ENCODE measurements around the gene DNAL1. TPM values are rescaled to one million over a fixed set of nuclear protein-coding genes. Genes with fewer than 3 reads are reported as not detected.

DNAL1 gene
- total RNA-seq, 1 donor from 2014 or later, result 1.5 TPM

- H3K27me3 ChIP-seq, result no peaks in the 10 kb centered on the region
- no peak overlapping the region for H3K4me3 ChIP-seq
- no peaks in the 10 kb centered on the region for H3K9me3 ChIP-seq
- no peak for DNase-seq (ENCODE audit: low spot score in 2 of 2)
- no peaks in the 10 kb centered on the region for H3K4me1 ChIP-seq
- H3K27ac ChIP-seq, result no peak overlapping the region
- no peaks in the 10 kb centered on the region for H3K36me3 ChIP-seq
- no peak for TF ChIP-seq CTCF (IDR thresholded peaks at IDR 0.05)
- intact Hi-C loops (cut with DNase I), result no loop called here
Measured at GRCh38 chr14:73619524-73619923, 25.3 kb upstream of the DNAL1 start.

- H3K27ac ChIP-seq, result no peak overlapping the region
- DNase-seq (ENCODE audit: low spot score in 2 of 2), result no peak
- no peaks in the 10 kb centered on the region for H3K9me3 ChIP-seq
- no peaks in the 10 kb centered on the region for H3K4me1 ChIP-seq
- TF ChIP-seq CTCF (IDR thresholded peaks at IDR 0.05), result no peak
- H3K36me3 ChIP-seq, result no peaks in the 10 kb centered on the region
- intact Hi-C loops (cut with DNase I), result no loop called here
- H3K4me3 ChIP-seq, result no peak overlapping the region
- H3K27me3 ChIP-seq, result no peaks in the 10 kb centered on the region
Measured at GRCh38 chr14:73620268-73620667, 24.5 kb upstream of the DNAL1 start.

GRCh38 chr14:73623504-73624054 lies 21.2 kb upstream of the DNAL1 start:
- H3K36me3 ChIP-seq, result no peaks in the 10 kb centered on the region
- no peak overlapping the region for H3K4me3 ChIP-seq
- no peak for TF ChIP-seq CTCF (IDR thresholded peaks at IDR 0.05)
- H3K9me3 ChIP-seq, result no peaks in the 10 kb centered on the region
- H3K27me3 ChIP-seq, result no peaks in the 10 kb centered on the region
- no peak for DNase-seq (ENCODE audit: low spot score in 2 of 2)
- intact Hi-C loops (cut with DNase I), result no loop called here
- H3K4me1 ChIP-seq, result no peaks in the 10 kb centered on the region
- no peak overlapping the region for H3K27ac ChIP-seq

- Histone ChIP-seq H3K36me3 (no peaks in the 10 kb centered on the region), H3K27me3 (no peaks in the 10 kb centered on the region), H3K27ac (no peak overlapping the region), H3K9me3 (no peaks in the 10 kb centered on the region), H3K4me3 (no peak overlapping the region), H3K4me1 (no peaks in the 10 kb centered on the region)
- no peak for TF ChIP-seq CTCF (IDR thresholded peaks at IDR 0.05)
- no peak for DNase-seq (ENCODE audit: low spot score in 2 of 2)
- intact Hi-C loops (cut with DNase I), result no loop called here
Measured at GRCh38 chr14:73625706-73626105, 19.1 kb upstream of the DNAL1 start.

GRCh38 chr14:73627151-73627558 lies 17.6 kb upstream of the DNAL1 start:
- Histone ChIP-seq H3K9me3 (no peaks in the 10 kb centered on the region), H3K36me3 (no peaks in the 10 kb centered on the region), H3K27ac (no peak overlapping the region), H3K27me3 (no peaks in the 10 kb centered on the region), H3K4me3 (no peak overlapping the region), H3K4me1 (no peaks in the 10 kb centered on the region)
- no peak for TF ChIP-seq CTCF (IDR thresholded peaks at IDR 0.05)
- no peak for DNase-seq (ENCODE audit: low spot score in 2 of 2)
- intact Hi-C loops (cut with DNase I), result no loop called here

All from ascending aorta (tissue), 2 donors.